Measurements from ENCODE around the gene OLIG1. TPM values are rescaled to one million over a fixed set of nuclear protein-coding genes. Genes with fewer than 3 reads are reported as not detected.

Gene OLIG1
- total RNA-seq, 1 experiment from 2014 or later: not detected

DNA sequence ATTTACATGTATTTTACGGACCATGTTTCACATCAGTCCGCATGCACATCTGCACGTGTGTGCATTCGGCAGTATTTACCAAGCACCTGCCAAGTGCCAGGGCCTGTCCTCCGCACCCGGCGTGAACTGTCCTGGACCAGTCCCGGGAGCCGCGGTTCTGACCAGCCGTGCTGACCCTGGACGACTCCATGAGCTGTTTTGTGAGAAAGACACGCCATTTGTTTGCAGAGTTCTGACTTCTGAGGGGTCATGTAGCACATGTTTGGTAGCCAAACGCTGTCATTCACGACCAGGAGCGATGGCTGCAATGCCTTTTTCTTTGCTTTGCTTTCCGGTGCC is 47.5 kb upstream of the OLIG1 start:
- CTCF ChIA-PET: interaction anchor here (2.4 kb wide), 1 partner anchor 28 kb away, joined by 10 read pairs; no protein-coding TSS in a partner anchor
- POLR2A ChIA-PET: no interaction called here
- peaks cover 15% of the 10 kb centered on the region for H3K4me1 Mint-ChIP-seq (ENCODE audit: insufficient read depth, unreplicated experiment)
- H3K27me3 Mint-ChIP-seq (ENCODE audit: insufficient read depth, unreplicated experiment): peaks cover 95% of the 10 kb centered on the region
- peaks cover 4% of the 10 kb centered on the region for H3K36me3 Mint-ChIP-seq (ENCODE audit: insufficient read depth, unreplicated experiment)
- H3K9me3 Mint-ChIP-seq (ENCODE audit: unreplicated experiment): no peaks in the 10 kb centered on the region
- no peak overlapping the region for H3K27ac Mint-ChIP-seq (ENCODE audit: low read depth, unreplicated experiment)
- DNase-seq (ENCODE audit: unreplicated experiment): no peak
- no TSS peak for BruUV-seq (replicated peaks)
- TF ChIP-seq, protein P1, sequence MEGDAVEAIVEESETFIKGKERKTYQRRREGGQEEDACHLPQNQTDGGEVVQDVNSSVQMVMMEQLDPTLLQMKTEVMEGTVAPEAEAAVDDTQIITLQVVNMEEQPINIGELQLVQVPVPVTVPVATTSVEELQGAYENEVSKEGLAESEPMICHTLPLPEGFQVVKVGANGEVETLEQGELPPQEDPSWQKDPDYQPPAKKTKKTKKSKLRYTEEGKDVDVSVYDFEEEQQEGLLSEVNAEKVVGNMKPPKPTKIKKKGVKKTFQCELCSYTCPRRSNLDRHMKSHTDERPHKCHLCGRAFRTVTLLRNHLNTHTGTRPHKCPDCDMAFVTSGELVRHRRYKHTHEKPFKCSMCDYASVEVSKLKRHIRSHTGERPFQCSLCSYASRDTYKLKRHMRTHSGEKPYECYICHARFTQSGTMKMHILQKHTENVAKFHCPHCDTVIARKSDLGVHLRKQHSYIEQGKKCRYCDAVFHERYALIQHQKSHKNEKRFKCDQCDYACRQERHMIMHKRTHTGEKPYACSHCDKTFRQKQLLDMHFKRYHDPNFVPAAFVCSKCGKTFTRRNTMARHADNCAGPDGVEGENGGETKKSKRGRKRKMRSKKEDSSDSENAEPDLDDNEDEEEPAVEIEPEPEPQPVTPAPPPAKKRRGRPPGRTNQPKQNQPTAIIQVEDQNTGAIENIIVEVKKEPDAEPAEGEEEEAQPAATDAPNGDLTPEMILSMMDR (IDR thresholded peaks at IDR 0.05; ENCODE audit: unreplicated experiment): no peak
- intact Hi-C loops (cut with micrococcal nuclease): no loop called here
- no peak overlapping the region for H3K4me3 Mint-ChIP-seq (ENCODE audit: unreplicated experiment)

DNA sequence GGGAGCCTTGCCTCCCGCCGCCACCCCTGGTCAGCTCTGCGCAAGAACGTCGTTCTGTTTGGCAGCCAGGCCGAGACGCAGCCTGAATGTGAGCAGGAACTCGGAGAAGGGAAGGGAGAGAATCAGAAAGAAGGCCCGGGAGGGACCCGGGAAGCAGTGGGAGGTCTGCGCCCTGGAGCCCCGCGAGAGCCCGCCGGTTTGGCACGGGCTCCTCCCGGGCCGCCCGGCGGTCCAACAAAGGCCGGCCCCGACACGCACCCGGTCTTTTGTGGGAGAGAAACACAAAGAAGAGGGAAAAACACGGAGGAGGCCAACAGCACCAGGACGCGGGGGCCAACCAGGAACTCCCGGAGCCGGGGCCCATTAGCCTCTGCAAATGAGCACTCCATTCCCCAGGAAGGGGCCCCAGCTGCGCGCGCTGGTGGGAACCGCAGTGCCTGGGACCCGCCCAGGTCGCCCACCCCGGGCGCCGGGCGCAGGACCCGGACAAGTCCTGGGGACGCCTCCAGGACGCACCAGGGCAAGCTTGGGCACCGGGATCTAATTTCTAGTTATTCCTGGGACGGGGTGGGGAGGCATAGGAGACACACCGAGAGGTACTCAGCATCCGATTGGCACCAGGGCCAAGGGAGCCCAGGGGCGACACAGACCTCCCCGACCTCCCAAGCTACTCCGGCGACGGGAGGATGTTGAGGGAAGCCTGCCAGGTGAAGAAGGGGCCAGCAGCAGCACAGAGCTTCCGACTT is 46.9 kb upstream of the OLIG1 start:
- Mint-ChIP-seq H3K27ac (ENCODE audit: low read depth, unreplicated experiment) (no peak overlapping the region), H3K4me1 (ENCODE audit: insufficient read depth, unreplicated experiment) (peaks cover 15% of the 10 kb centered on the region), H3K36me3 (ENCODE audit: insufficient read depth, unreplicated experiment) (peaks cover 4% of the 10 kb centered on the region), H3K4me3 (ENCODE audit: unreplicated experiment) (no peak overlapping the region), H3K9me3 (ENCODE audit: unreplicated experiment) (no peaks in the 10 kb centered on the region), H3K27me3 (ENCODE audit: insufficient read depth, unreplicated experiment) (peaks cover 92% of the 10 kb centered on the region)
- intact Hi-C loops (cut with micrococcal nuclease): no loop called here
- POLR2A ChIA-PET: no interaction called here
- TF ChIP-seq, protein P1 (IDR thresholded peaks at IDR 0.05; ENCODE audit: unreplicated experiment): no peak
- no TSS peak for BruUV-seq (replicated peaks)
- no peak for DNase-seq (ENCODE audit: unreplicated experiment)
- CTCF ChIA-PET: interaction anchor here (2.4 kb wide), 1 partner anchor 28 kb away, joined by 10 read pairs; no protein-coding TSS in a partner anchor

DNA sequence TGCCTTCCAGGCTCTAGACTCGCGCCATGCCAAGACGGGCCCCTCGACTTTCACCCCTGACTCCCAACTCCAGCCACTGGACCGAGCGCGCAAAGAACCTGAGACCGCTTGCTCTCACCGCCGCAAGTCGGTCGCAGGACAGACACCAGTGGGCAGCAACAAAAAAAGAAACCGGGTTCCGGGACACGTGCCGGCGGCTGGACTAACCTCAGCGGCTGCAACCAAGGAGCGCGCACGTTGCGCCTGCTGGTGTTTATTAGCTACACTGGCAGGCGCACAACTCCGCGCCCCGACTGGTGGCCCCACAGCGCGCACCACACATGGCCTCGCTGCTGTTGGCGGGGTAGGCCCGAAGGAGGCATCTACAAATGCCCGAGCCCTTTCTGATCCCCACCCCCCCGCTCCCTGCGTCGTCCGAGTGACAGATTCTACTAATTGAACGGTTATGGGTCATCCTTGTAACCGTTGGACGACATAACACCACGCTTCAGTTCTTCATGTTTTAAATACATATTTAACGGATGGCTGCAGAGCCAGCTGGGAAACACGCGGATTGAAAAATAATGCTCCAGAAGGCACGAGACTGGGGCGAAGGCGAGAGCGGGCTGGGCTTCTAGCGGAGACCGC is 46.3 kb upstream of the OLIG1 start:
- H3K27ac Mint-ChIP-seq (ENCODE audit: low read depth, unreplicated experiment): no peak overlapping the region
- peaks cover 92% of the 10 kb centered on the region for H3K27me3 Mint-ChIP-seq (ENCODE audit: insufficient read depth, unreplicated experiment)
- no peak overlapping the region for H3K4me3 Mint-ChIP-seq (ENCODE audit: unreplicated experiment)
- H3K9me3 Mint-ChIP-seq (ENCODE audit: unreplicated experiment): no peaks in the 10 kb centered on the region
- peaks cover 15% of the 10 kb centered on the region for H3K4me1 Mint-ChIP-seq (ENCODE audit: insufficient read depth, unreplicated experiment)
- no TSS peak for BruUV-seq (replicated peaks)
- TF ChIP-seq, protein P1 (IDR thresholded peaks at IDR 0.05; ENCODE audit: unreplicated experiment): no peak
- no peak for DNase-seq (ENCODE audit: unreplicated experiment)
- ChIA-PET POLR2A (no interaction called here), CTCF (interaction anchor here (2.4 kb wide), 1 partner anchor 29 kb away, joined by 10 read pairs; no protein-coding TSS in a partner anchor)
- peaks cover 4% of the 10 kb centered on the region for H3K36me3 Mint-ChIP-seq (ENCODE audit: insufficient read depth, unreplicated experiment)
- intact Hi-C loops (cut with micrococcal nuclease): no loop called here

DNA sequence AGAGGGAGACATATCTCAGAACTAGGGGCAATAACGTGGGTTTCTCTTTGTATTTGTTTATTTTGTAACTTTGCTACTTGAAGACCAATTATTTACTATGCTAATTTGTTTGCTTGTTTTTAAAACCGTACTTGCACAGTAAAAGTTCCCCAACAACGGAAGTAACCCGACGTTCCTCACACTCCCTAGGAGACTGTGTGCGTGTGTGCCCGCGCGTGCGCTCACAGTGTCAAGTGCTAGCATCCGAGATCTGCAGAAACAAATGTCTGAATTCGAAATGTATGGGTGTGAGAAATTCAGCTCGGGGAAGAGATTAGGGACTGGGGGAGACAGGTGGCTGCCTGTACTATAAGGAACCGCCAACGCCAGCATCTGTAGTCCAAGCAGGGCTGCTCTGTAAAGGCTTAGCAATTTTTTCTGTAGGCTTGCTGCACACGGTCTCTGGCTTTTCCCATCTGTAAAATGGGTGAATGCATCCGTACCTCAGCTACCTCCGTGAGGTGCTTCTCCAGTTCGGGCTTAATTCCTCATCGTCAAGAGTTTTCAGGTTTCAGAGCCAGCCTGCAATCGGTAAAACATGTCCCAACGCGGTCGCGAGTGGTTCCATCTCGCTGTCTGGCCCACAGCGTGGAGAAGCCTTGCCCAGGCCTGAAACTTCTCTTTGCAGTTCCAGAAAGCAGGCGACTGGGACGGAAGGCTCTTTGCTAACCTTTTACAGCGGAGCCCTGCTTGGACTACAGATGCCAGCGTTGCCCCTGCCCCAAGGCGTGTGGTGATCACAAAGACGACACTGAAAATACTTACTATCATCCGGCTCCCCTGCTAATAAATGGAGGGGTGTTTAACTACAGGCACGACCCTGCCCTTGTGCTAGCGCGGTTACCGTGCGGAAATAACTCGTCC is 45.5 kb upstream of the OLIG1 start:
- Mint-ChIP-seq H3K4me1 (ENCODE audit: insufficient read depth, unreplicated experiment) (peaks cover 7% of the 10 kb centered on the region), H3K4me3 (ENCODE audit: unreplicated experiment) (no peak overlapping the region), H3K27me3 (ENCODE audit: insufficient read depth, unreplicated experiment) (peaks cover 92% of the 10 kb centered on the region), H3K27ac (ENCODE audit: low read depth, unreplicated experiment) (no peak overlapping the region), H3K9me3 (ENCODE audit: unreplicated experiment) (no peaks in the 10 kb centered on the region), H3K36me3 (ENCODE audit: insufficient read depth, unreplicated experiment) (peaks cover 4% of the 10 kb centered on the region)
- TF ChIP-seq, protein P1 (IDR thresholded peaks at IDR 0.05; ENCODE audit: unreplicated experiment): no peak
- DNase-seq (ENCODE audit: unreplicated experiment): no peak
- intact Hi-C loops (cut with micrococcal nuclease): no loop called here
- POLR2A ChIA-PET: no interaction called here
- BruUV-seq (replicated peaks): no TSS peak
- CTCF ChIA-PET: interaction anchor here (0.6 to 0.7 kb wide), 2 partner anchors 54 to 104 kb away, joined by 3 read pairs; no protein-coding TSS in a partner anchor

All from MCF 10A (cell line).